Measurements from ENCODE around the gene ZNF804A.

Gene ZNF804A

DNA sequence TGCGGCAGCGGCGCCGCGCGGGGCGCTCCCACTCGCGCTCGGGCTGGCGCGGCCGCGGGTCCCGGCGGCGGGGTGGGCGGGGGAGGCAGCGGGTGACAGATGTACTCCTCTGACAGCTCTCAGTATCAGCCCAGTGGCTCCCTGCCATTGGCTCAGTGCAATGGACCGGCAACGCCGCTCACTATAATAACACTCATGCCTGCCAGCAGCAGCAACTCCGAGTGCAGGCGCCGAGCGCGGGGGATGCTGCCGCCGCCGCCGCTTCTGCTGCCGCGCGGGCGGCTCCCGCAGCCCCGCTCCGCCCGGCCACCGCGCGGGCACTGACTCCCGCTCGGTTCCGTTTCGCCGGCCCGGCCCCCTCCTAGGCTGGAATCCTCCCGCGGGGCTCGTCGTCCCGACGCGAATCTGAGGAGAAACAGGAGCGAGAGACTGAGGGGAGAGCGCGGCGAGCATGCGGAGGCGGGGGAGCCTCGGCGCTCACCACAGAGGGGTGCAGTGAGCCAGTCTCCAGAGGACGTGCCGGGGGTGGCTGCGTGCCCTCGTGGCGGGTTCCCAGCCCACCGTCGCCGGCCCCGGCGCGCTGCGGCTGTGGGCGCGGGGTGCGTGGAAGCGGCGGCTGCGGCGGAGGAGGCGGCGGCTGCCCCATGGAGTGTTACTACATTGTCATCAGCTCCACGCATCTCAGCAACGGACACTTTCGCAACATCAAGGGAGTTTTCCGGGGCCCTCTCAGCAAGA, at the start of gene ZNF804A:
Gene ZNF804A (plus strand): TSS at position 214 of the 738 bp plus-strand sequence. CDS start 431 bp downstream, at position 645.
- peak; percentile 79 for DNase-seq (ENCODE audit: low read depth)

DNA sequence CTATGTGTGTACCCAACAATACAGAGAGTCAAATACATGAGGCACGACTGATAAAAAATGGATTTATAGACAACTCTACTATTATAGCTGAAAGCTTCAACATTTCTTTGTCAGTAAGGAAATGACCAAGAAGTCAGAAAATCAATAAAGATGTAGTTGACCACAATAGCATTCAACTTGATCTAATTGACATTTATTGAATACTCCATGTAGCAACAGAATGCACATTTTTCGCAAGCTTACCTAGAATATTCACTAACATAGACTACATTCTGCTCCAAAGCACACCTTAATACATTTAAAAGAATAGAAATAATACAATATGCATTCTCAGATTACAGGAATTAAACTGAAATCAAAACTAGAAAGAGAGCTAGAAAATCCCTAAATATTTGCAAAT, 49.2 kb upstream of the ZNF804A start:
- no peak for DNase-seq (ENCODE audit: low read depth)

DNA sequence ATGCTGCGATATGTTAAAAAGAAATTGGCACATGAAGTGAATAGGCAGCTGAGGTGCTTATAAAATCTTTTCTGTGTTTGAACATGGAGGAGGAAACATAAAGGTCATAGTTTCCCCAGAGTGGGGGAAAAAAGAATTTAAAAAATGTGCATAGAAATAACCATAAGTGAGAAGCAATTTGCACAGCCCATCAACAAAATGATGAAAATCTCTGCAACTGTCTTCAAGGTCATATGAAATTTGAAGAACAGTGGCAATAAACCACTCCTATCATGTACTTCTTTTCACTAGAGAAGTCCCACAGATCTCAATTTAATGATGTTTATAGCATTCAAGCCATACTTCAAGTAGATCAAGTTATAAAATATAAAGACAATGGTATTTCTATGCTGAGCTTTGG, 46.7 kb upstream of the ZNF804A start:
- DNase-seq (ENCODE audit: low read depth), result no peak

DNA sequence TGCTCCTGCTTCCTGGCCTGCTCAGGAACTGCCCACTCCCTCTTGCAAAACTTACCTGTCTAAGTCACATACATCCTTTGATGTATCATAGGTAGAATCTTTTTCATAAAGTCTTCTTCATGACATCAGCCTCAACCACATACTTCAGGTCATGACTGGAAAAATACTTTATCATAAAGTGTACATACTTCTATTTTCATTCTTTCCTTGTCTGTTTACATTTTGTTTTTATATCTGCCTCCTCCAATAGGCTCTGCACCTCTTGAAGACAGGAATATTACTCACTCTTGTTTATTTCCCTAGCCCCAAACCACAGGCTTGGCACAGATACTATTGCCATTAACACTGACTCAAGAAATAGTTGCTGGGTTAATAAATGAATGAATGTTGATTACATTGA, 43.6 kb upstream of the ZNF804A start:
- peak; percentile 70 for DNase-seq (ENCODE audit: low read depth)

DNA sequence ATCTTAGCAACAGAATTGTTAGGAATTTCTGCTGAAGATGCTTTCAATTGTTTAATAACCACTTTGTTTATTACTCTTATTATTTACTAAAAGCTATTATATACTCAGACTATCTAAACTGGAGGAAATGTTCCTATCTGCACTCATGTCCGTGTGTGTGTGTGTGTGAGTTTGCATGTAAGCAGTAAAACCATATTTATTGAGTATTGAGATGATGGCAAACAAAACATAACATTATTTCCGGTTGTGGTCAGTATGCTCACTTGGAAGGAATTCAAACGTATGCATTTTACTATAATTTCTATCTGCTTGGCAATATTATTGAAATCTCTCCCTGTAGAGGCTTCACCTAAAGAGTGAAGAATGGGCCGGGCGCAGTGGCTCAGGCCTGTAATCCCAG, 43.0 kb upstream of the ZNF804A start:
- peak; percentile 5 for DNase-seq (ENCODE audit: low read depth)

DNA sequence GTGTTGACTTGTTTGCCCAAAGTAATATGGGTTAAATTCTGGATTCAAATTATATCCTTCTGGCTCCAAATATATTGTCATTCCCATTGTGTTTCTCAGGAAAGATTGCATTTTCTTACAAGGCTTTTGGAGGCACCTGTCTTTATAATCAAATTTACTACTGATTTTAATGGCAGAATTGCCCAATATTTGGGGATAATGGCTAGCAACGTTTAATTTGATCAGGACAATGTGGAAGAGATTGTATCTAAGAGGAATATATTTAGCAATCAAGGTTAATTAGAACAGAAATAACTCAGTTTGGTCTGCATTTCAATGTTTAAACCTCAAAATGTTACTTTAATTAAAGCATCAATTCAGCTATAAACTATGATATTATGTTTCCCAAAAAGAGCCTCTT, 41.7 kb upstream of the ZNF804A start:
- DNase-seq (ENCODE audit: low read depth), result no peak

DNA sequence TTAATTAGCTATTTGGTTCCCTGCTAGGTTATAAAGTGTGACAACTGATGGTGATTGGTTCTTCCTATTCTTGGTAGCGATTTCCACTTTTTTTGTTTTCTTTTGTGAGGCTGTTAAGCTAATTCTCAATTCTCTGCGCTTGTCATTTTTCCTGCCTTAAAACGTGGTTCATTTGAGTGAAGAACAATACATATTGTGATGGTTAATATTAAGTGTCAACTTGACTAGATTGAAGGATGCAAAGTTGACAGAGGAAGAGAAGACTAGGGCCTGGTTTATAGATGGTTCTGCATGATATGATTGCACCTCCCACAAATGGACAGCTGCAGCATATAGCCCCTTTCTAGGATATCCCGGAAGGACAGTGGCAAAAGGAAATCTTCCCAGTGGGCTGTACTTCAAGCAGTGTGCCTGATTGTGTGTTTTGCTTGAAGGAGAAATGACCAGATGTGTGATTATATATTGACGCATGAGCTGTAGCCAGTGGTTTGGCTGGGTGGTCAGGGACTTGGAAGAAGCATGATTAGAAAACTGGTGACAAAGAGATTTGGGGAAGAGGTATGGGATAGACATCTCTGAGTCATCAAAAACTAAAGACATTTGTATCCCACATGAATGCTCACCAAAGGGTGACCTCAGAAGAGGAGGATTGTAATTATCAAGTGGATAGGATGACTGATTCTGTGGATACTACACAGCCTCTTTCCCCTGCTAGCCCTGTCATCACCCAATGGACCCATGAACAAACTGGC, 39.4 kb upstream of the ZNF804A start:
- DNase-seq (ENCODE audit: low read depth), result no peak

DNA sequence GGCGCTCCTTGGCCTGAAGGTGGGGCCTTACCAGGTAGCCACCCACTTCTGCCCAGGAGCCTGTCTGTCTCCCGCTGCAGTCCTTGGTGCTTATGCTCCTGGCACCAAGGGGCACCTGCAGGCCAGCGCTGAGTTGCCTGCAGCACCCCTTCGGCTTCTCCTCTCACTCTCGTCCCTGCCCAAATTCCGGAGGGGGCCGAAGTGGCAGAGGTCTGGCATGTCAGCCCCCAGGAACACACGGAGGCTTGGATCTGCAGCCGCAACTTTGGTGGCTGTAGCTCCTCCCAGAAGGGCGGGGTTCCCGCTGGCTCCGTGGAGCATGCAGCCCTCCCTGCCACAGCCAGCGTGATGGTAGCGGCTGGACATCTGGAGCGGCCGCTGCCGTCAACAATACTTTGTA, 37.7 kb upstream of the ZNF804A start:
- DNase-seq (ENCODE audit: low read depth), result no peak

DNA sequence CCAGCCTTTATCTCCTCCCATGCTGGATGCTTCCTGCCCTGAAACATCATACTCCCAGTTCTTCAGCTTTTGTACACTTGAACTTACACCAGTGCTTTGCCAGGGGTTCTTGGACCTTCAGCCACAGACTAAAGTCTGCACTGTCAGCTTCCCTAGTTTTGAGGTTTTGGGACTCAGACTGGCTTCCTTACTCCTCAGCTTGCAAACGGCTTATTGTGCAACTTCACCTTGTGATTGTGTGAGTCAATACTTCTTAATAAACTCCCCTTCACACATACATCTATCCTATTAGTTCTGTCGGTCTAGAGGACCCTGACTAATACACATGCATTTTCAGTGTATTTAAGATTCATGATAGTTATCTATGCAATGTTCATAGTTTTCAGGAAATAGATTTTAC, 35.8 kb upstream of the ZNF804A start:
- peak; percentile 82 for DNase-seq (ENCODE audit: low read depth)

DNA sequence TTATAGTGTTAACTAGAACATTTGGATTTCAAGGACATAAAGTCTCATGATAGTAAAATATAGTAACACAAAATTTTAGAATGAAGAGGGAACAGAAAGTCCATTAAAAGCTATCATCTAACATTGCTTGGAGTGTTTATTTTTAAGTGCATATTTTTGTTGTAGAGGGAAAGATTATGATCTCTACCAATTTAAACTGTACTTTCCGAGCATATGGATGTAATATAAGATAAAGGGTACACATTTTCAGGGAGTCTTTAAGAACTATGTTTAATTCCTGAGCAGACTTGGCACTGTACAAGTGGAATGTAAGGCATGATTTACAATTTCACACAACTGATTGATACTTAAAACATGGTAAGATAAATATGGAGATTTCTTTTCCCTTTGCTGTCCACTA, 34.2 kb upstream of the ZNF804A start:
- DNase-seq (ENCODE audit: low read depth), result no peak

DNA sequence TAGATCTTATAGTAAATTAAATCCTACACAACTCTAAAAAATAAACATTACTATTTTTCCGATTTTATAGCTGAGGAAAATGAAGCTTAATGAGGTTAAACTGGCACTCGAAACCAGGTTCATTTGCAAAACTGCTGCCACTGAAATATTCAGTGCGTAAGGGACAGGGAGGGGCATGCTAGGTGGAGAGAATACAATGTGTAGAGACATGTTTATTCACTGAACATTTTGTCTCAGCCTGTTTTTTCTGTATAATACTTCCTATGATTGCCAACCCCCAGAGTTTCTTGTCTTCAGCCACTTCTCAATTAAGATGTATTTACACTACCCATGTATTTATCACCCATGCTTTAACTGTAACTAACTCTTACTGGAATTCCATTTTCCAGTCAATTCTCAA, 31.6 kb upstream of the ZNF804A start:
- no peak for DNase-seq (ENCODE audit: low read depth)

DNA sequence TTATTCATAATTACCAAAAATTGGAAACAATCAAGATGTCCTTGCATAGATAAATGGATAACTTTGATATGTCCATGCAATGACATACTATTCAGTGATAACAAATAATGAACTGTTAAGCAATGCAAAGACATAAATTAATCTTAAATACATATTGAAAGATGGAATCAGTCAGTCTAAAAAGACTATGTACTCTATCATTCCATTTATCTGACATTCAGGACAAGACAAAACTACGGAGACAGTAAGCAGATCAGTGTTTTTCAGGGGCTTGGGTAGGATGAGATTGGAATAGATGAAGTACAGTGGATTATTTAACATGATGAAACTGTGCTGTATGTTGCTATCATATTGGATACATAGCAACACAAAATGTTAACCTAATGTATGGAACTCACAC, 21.3 kb upstream of the ZNF804A start:
- DNase-seq (ENCODE audit: low read depth), result no peak

DNA sequence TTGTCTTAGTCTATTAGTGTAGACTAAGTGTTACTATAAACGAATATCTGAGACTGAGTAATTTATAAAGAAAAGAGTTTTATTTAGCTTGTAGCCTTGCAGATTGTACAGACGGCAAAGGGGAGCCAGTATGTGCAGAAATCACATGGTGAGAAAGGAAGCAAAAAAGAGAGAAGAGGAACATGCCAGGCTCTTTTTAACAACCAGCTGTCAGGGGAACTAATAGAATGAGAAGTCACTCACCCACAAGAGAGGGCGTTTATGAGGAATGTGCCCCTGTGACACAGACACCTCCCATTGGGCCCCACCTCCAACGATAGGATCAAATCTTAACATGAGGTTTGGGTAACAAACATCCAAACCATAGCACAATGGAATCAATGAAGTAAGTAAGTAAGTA, 20.6 kb upstream of the ZNF804A start:
- no peak for DNase-seq (ENCODE audit: low read depth)

DNA sequence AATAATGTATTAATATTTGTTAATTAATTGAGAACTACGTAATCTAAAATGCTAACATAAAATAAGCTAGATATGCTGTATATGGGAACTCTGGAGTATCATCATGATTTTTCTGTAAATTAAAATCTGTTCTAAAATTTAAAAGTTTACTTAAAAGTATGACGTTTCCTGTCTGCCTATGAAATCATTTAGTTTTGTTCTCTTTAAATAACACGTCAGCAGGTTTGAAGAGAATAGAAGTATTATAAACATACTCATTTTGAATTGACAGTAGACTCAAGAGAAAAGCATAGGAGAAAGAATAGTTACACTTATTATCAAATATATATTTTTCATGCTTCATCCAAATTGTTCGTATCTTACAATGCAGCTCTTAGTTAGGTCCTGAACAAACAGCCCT, 19.1 kb upstream of the ZNF804A start:
- DNase-seq (ENCODE audit: low read depth), result no peak

DNA sequence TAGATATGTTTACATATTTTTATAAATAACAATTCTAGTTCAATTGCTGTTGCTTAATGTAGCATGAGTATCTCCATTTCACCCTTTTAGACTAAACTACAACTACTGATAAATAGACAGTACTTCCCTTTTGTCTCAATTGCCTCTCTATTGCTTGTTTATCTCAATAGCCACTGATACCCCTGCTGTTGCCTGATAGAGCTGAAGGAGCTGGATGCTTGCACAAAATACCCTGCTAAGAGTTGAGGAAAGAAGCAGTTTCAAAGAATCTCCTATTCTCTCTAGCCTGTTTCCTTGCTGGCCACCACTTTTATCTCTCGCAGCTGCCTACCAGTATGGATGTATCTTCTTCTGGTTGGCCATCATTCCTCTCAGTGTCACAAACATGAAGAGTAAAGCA, 16.9 kb upstream of the ZNF804A start:
- no peak for DNase-seq (ENCODE audit: low read depth)

DNA sequence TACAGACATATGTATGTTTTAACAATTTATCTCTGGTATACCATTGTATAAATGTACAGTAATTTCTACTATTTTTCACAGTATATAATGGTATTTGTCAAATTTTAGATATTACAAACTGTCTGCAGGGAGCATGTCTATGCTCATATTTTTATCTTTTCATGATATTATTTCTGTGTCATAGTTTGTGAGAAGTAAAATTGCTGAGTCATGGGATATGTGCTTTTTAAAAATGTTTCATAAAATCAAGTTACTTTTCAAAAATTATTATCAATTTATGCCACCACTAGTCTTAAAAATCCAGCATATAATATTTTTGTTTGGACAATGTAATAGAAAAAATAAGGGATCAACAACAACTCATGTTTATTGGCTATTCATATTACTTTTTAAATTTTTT, 9.1 kb upstream of the ZNF804A start:
- DNase-seq (ENCODE audit: low read depth), result no peak

DNA sequence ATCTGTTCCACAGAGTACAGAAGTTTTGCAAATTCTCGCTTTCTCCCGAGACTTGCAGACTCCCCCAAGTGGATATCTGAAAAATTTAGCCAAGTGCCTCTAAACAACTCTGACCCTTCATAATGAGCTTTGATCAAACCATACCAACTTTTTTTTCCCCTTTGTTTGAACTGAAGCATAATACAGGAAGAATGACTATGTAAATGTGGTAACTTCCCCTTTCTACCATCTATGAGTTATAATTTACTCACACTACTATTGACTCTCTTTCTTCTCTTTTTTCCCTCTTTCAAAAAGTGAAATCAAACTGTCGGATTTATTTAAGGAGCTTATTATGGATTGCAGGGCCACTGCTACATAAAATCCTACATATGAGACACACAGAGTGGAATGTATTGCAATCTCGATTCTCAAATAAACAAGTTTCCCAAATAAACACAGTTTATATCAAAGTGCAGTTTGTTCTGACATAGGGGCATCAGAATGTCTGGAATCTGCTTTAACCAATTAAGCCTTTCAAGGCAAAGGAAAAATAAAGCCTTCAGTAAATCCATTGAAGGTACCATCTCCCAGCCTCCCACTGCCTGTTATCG, 1.4 kb upstream of the ZNF804A start:
- peak; percentile 90 for DNase-seq (ENCODE audit: low read depth)

DNA sequence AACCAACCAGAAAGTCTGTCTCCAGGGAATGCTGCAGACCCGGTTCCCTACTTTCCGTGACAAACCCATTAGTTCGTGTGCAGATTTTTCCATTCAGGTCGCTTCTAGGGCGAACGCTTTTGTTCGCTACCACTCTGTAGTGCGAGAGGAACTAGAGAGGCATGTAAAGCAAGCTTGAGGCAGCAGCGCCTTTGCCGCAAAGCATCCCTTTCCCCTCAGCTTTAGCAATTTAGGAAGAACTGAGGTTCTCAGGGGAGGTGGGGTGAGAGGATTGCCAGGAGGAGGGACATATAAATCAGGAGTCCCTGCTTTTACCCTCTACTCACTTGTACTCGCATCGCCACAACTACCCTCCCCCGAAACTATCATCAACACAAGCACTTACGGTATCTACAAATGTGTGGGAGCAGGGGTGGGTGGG, 748 bp upstream of the ZNF804A start:
- peak; percentile 72 for DNase-seq (ENCODE audit: low read depth)

DNA sequence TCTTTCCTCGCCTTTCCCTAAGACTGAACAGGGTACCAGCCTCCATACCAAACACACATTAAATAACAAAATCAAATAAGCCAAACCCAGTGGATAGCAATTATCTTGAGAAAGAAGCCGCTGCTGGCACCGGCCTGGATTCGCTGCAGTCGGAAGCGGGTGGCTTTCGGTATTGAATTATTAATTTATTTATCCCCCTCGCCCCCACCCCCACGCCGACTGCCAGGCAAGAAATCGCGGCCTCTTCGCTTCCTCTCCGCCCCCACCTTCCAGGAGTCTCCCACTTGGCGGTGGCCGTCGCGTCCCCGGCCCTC, 370 bp upstream of the ZNF804A start:
- DNase-seq (ENCODE audit: low read depth), result peak; percentile 51

DNA sequence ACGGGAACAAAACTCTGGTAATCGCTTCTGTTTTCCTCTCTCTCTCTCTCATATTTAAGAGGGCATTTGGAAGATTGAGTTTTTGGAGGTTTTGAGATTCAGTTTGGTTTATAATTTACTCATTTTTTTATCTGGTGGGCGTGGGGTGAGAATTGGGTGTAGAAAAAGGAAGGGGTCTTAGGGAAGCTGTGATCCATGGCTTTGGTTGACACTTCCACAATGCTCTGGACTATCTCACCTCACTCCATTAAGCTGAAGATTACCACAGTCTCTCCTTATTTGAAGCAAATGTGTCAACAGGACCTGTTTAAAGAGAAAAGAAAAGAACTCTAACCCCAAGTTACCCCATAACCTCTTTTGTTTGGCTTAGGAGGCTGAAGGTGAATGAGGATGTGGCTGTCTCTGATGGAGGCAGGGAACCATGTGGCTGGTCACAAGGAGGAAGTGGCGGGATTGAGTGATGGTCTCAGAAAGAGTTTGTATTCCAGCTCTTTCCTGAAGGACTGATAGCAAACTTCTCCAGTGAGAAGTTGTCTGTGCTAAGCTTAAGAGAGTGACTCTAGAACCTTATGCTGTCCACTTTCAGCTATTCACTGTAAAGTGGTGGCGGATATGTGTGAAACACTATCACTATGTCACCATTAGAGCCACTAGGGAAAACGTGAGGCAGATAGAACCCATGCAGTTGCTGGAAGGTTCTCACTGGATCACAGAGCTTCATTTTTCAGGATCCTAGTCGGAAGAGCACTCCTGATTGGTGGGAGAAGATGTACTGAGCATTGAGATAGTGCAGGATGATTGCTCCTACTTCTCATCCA, 934 bp downstream of the ZNF804A start:
- peak; percentile 59 for DNase-seq (ENCODE audit: low read depth)

DNA sequence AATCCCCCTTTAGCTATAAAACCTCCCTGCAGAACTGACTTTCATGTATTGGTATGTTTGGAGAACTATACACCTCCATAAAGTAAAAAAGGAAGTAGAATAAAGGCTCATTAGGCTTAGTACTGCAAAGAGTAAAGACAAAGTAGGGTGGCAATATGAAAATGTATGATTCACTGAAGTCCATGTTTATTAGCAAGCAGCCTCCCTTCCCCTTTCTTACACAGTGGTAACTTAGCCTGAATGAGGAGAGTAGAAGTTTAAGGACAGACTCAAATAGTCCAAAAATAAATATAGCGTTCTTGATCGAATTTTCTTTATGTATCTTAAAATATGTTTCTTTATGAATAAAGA, 1.5 kb downstream of the ZNF804A start:
- DNase-seq (ENCODE audit: low read depth), result peak; percentile 54

DNA sequence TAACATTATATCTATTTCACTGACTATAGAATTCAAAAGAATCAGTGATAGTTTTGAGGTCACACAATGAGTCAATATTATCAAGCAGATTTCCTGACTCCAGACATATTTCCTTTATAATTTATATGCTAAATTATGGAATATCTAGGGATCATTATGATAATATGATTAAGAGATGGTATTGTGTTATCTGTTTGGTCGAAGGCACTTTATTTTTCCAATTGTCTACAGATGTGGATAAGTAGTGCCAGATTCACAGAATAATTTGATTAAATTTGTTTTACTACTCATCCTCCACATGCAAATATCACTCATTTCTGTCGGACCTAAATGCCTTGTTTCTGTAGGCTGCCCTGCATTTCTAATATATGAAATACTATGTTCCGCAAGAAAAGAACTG, 4.4 kb downstream of the ZNF804A start:
- no peak for DNase-seq (ENCODE audit: low read depth)

DNA sequence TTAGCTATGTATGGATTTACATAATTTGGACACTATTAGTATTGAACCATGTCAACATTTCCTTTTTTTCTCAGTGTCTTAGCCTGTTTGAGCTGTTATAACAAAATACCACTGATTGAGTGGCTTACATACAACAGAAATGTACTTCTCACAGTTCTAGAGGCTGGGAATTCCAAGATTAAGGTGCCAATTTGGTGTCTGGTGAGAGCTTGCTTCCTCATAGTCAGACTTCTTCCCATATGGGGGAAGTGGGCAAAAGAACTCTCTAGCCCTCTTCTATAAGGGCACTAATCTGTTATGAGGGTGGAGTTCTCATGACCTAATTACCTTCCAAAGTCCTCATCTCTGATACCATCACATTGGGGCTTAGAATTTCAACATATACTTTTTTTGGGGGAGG, 12.6 kb downstream of the ZNF804A start:
- peak; percentile 51 for DNase-seq (ENCODE audit: low read depth)
